SK-N-SH treated with all-trans-retinoic acid at 6 μM for 48 hours (cell line): ENCODE results near the gene KCNMB2.

Experiments used
- ATAC-seq: fragments of 200-7000 bp; cut with Tn5 transposase; 3 replicates; pipeline ENCODE4 v1.9.1; 2020; ENCODE audit warnings: mild to moderate bottlenecking, moderate library complexity
- ARNTL ChIP-seq: fragments of 450-650 bp; formaldehyde crosslinking; IDR thresholded peaks from 2 replicates; pipeline ENCODE4 v1.5.0; 2020; ENCODE audit warnings: low read depth, mild to moderate bottlenecking, moderate library complexity, borderline replicate concordance
- BACH2 ChIP-seq: fragments of 250-450 bp; sonication (Bioruptor Pico); IDR thresholded peaks from 2 replicates; pipeline ENCODE4 v1.9.0; 2021; ENCODE audit warnings: mild to moderate bottlenecking, borderline replicate concordance
- CREB5 ChIP-seq: fragments of 250-450 bp; sonication (Bioruptor Pico); IDR thresholded peaks from 2 replicates; pipeline ENCODE4 v1.5.1; 2020; ENCODE audit warnings: low read depth, mild to moderate bottlenecking, moderate library complexity
- CSRNP3 ChIP-seq: fragments of 250-450 bp; sonication (Bioruptor Pico); IDR thresholded peaks from 2 replicates; pipeline ENCODE4 v1.5.1; 2021; ENCODE audit warnings: mild to moderate bottlenecking, moderate library complexity
- ESRRG ChIP-seq: fragments of 250-450 bp; sonication (Bioruptor Pico); IDR thresholded peaks from 2 replicates; pipeline ENCODE4 v1.6.1; 2021; ENCODE audit warnings: mild to moderate bottlenecking
- ISL1 ChIP-seq: fragments of 250-450 bp; sonication (Bioruptor Pico); IDR thresholded peaks from 2 replicates; pipeline ENCODE4 v2.1.2; 2022; ENCODE audit warnings: mild to moderate bottlenecking, moderate library complexity
- OSR1 ChIP-seq: fragments of 250-450 bp; sonication (Bioruptor Pico); IDR thresholded peaks from 2 replicates; pipeline ENCODE4 v1.8.0; 2022; ENCODE audit warnings: moderate library complexity, mild to moderate bottlenecking, inconsistent platforms
- PATZ1 ChIP-seq: fragments of 250-450 bp; sonication (Bioruptor Pico); IDR thresholded peaks from 2 replicates; pipeline ENCODE4 v1.8.0; 2020; ENCODE audit warnings: mild to moderate bottlenecking, moderate library complexity, borderline replicate concordance
- POU6F1 ChIP-seq: fragments of 250-450 bp; sonication (Bioruptor Pico); IDR thresholded peaks from 2 replicates; pipeline ENCODE4 v1.8.0; 2021; ENCODE audit warnings: low read depth, mild to moderate bottlenecking, moderate library complexity, borderline replicate concordance
- PPARA ChIP-seq: fragments of 250-450 bp; sonication (Bioruptor Pico); IDR thresholded peaks from 2 replicates; pipeline ENCODE4 v1.5.0; 2020; ENCODE audit warnings: mild to moderate bottlenecking, borderline replicate concordance
- RARB ChIP-seq: fragments of 250-450 bp; sonication (Bioruptor Pico); IDR thresholded peaks from 2 replicates; pipeline ENCODE4 v1.8.0; 2021; ENCODE audit warnings: mild to moderate bottlenecking, moderate library complexity
- SNAI2 ChIP-seq: fragments of 250-450 bp; sonication (Bioruptor Pico); IDR thresholded peaks from 2 replicates; pipeline ENCODE4 v1.5.0; 2020; ENCODE audit warnings: mild to moderate bottlenecking, moderate library complexity
- TCF4 ChIP-seq: fragments of 250-450 bp; sonication (Bioruptor Pico); IDR thresholded peaks from 2 replicates; pipeline ENCODE4 v1.8.0; 2021; ENCODE audit warnings: mild to moderate bottlenecking, moderate library complexity, borderline replicate concordance
- TOX ChIP-seq: fragments of 250-450 bp; sonication (Bioruptor Pico); IDR thresholded peaks from 2 replicates; pipeline ENCODE4 v1.8.0; 2021; ENCODE audit warnings: mild to moderate bottlenecking, moderate library complexity, borderline replicate concordance
- TSHZ2 ChIP-seq: fragments of 250-450 bp; sonication (Bioruptor Pico); IDR thresholded peaks from 2 replicates; pipeline ENCODE4 v1.5.0; 2020; ENCODE audit warnings: mild to moderate bottlenecking, moderate library complexity
- ZC3H10 ChIP-seq: fragments of 250-450 bp; sonication (Bioruptor Pico); IDR thresholded peaks from 2 replicates; pipeline ENCODE4 v1.5.1; 2021; ENCODE audit warnings: mild to moderate bottlenecking, moderate library complexity
- ZFP3 ChIP-seq: fragments of 250-450 bp; sonication (Bioruptor Pico); IDR thresholded peaks from 2 replicates; pipeline ENCODE4 v1.5.0; 2020; ENCODE audit warnings: mild to moderate bottlenecking, moderate library complexity
- ZFP30 ChIP-seq: fragments of 450-650 bp; formaldehyde crosslinking; IDR thresholded peaks from 2 replicates; pipeline ENCODE4 v1.5.0; 2022; ENCODE audit warnings: mild to moderate bottlenecking, moderate library complexity
- ZNF565 ChIP-seq: fragments of 450-650 bp; formaldehyde crosslinking; conservative IDR thresholded peaks from 2 replicates; pipeline ENCODE4 v1.5.0; 2020; ENCODE audit warnings: low read depth, mild to moderate bottlenecking, moderate library complexity
- ZNF70 ChIP-seq: fragments of 450-650 bp; formaldehyde crosslinking; IDR thresholded peaks from 2 replicates; pipeline ENCODE4 v1.5.0; 2020; ENCODE audit warnings: mild to moderate bottlenecking, moderate library complexity
- ZNF8 ChIP-seq: fragments of 450-650 bp; formaldehyde crosslinking; IDR thresholded peaks from 2 replicates; pipeline ENCODE4 v1.5.0; 2020; ENCODE audit warnings: mild to moderate bottlenecking, moderate library complexity

The KCNMB2 gene

GRCh38 chr3:178685591-178685906 lies 149.3 kb downstream of the KCNMB2 start:
- no peak for TF ChIP-seq OSR1
- TF ChIP-seq ZNF70 (CRISPR knock-in tag): no peak
- TF ChIP-seq SNAI2 (CRISPR knock-in tag): no peak
- TF ChIP-seq PPARA (CRISPR knock-in tag): no peak
- no peak for TF ChIP-seq CREB5
- no peak for TF ChIP-seq POU6F1 (CRISPR knock-in tag)
- no peak for TF ChIP-seq ZNF8 (CRISPR knock-in tag)
- no peak for TF ChIP-seq TOX (CRISPR knock-in tag)
- TF ChIP-seq ZFP30 (CRISPR knock-in tag): no peak
- TF ChIP-seq BACH2 (CRISPR knock-in tag): no peak
- no peak for TF ChIP-seq ZNF565 (CRISPR knock-in tag)
- TF ChIP-seq ARNTL (CRISPR knock-in tag): no peak
- TF ChIP-seq TSHZ2 (CRISPR knock-in tag): no peak
- no peak for TF ChIP-seq CSRNP3 (CRISPR knock-in tag)
- TF ChIP-seq ESRRG (CRISPR knock-in tag): no peak
- no peak for TF ChIP-seq ISL1 (CRISPR knock-in tag)
- TF ChIP-seq TCF4 (CRISPR knock-in tag): no peak
- no peak for TF ChIP-seq RARB
- TF ChIP-seq ZFP3 (CRISPR knock-in tag): no peak
- no peak for ATAC-seq

- TF ChIP-seq ZNF565 (CRISPR knock-in tag) (no peak), CSRNP3 (CRISPR knock-in tag) (no peak), PPARA (CRISPR knock-in tag) (no peak), TOX (CRISPR knock-in tag) (no peak), PATZ1 (CRISPR knock-in tag) (no peak), SNAI2 (CRISPR knock-in tag) (no peak), ZC3H10 (CRISPR knock-in tag) (no peak), BACH2 (CRISPR knock-in tag) (no peak), ZNF70 (CRISPR knock-in tag) (no peak), RARB (no peak), OSR1 (no peak), ISL1 (CRISPR knock-in tag) (no peak)
- no peak for ATAC-seq
Observed at GRCh38 chr3:178686826-178687225, 150.6 kb downstream of the KCNMB2 start.
